ENCODE results near the gene FILIP1.

The FILIP1 gene, protein sequence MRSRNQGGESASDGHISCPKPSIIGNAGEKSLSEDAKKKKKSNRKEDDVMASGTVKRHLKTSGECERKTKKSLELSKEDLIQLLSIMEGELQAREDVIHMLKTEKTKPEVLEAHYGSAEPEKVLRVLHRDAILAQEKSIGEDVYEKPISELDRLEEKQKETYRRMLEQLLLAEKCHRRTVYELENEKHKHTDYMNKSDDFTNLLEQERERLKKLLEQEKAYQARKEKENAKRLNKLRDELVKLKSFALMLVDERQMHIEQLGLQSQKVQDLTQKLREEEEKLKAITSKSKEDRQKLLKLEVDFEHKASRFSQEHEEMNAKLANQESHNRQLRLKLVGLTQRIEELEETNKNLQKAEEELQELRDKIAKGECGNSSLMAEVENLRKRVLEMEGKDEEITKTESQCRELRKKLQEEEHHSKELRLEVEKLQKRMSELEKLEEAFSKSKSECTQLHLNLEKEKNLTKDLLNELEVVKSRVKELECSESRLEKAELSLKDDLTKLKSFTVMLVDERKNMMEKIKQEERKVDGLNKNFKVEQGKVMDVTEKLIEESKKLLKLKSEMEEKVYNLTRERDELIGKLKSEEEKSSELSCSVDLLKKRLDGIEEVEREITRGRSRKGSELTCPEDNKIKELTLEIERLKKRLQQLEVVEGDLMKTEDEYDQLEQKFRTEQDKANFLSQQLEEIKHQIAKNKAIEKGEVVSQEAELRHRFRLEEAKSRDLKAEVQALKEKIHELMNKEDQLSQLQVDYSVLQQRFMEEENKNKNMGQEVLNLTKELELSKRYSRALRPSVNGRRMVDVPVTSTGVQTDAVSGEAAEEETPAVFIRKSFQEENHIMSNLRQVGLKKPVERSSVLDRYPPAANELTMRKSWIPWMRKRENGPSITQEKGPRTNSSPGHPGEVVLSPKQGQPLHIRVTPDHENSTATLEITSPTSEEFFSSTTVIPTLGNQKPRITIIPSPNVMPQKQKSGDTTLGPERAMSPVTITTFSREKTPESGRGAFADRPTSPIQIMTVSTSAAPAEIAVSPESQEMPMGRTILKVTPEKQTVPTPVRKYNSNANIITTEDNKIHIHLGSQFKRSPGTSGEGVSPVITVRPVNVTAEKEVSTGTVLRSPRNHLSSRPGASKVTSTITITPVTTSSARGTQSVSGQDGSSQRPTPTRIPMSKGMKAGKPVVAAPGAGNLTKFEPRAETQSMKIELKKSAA (N-terminal part only)

DNA sequence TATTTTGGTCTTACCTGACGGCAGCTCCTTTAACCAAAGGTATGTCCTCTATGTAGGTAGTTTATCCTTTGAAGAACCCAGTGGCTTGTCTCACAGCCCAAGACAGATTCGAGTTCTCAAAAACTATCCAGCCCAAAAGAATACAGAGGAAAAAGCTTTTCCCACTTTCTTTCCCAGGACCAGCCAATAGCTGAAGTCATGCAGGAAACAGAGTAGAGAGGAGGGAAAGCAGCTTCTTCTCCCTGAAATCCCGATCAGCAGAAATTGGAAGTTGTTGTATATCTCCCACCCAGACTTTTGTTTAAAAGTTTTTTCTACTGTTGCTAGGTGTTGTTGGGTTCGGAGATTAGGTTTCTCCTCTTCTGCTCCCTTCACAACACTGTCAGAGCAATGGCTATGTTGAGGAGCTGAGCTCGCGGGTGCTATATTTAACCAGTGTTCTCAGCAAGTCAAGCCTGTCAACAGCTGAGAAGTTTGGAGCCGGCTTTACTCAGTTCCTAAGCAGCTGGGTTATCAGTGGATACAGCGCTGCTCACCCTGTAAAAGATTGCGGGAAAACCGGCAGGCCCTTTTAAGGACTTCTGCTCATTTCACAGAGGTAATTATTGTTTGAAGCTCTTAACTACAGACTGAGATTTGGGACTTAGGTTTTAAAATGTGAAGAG, at the start of gene FILIP1:
Gene FILIP1, minus strand, starts transcription at position 401 of the 665 bp plus-strand sequence. CDS start 78,828 bp downstream, outside the sequence.
- TF ChIP-seq, protein P1, sequence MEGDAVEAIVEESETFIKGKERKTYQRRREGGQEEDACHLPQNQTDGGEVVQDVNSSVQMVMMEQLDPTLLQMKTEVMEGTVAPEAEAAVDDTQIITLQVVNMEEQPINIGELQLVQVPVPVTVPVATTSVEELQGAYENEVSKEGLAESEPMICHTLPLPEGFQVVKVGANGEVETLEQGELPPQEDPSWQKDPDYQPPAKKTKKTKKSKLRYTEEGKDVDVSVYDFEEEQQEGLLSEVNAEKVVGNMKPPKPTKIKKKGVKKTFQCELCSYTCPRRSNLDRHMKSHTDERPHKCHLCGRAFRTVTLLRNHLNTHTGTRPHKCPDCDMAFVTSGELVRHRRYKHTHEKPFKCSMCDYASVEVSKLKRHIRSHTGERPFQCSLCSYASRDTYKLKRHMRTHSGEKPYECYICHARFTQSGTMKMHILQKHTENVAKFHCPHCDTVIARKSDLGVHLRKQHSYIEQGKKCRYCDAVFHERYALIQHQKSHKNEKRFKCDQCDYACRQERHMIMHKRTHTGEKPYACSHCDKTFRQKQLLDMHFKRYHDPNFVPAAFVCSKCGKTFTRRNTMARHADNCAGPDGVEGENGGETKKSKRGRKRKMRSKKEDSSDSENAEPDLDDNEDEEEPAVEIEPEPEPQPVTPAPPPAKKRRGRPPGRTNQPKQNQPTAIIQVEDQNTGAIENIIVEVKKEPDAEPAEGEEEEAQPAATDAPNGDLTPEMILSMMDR (conservative IDR thresholded peaks at IDR 0.05; ENCODE audit: low read depth, low read length), result no peak
- peak; percentile 78 for DNase-seq (ENCODE audit: low read depth)
- peak within 1 kb of the TSS; percentile 15 for H3K4me3 ChIP-seq (ENCODE audit: low read depth, low read length)

DNA sequence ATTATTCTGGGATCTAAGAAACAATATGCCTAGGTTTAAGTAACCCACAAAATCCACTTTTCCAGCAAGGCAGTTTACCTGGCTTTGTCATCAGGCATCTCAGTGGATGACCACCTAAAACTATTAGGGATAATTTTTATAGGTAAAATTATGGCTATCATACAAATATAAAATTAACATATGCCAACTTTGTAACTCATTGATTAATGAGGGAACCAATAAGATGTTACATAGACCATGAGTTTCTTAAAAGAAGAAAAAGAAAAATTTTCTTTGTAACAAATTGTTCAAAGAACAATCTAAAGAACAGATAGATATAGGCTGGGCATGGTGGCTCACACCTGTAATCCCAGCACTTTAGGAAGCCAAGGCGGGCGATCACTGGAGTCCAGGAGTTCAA, 49.7 kb upstream of the FILIP1 start:
- no peak for DNase-seq (ENCODE audit: low read depth)
- no peak overlapping the region for H3K4me3 ChIP-seq (ENCODE audit: low read depth, low read length)
- TF ChIP-seq, protein P1 (conservative IDR thresholded peaks at IDR 0.05; ENCODE audit: low read depth, low read length), result no peak

DNA sequence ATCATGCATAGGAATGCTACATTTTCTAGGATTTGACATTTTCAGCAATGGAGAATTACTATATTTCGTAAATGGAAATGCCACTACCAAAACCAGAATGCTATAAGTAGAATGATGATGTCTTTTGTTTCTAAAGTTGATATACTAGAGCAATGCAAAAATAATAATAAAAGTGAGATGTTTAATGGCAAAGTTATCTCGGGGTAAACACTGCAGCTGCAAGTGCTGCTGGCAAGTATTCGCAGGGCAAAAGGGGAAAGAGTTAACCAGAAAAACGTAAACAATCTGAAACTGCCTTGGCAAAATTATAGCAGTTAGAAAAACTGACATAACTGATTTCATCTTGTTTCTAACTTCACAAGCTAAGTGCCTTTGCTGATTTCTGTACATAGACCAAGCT, 45.5 kb upstream of the FILIP1 start:
- DNase-seq (ENCODE audit: low read depth), result no peak
- H3K4me3 ChIP-seq (ENCODE audit: low read depth, low read length), result no peak overlapping the region
- TF ChIP-seq, protein P1 (conservative IDR thresholded peaks at IDR 0.05; ENCODE audit: low read depth, low read length), result no peak

DNA sequence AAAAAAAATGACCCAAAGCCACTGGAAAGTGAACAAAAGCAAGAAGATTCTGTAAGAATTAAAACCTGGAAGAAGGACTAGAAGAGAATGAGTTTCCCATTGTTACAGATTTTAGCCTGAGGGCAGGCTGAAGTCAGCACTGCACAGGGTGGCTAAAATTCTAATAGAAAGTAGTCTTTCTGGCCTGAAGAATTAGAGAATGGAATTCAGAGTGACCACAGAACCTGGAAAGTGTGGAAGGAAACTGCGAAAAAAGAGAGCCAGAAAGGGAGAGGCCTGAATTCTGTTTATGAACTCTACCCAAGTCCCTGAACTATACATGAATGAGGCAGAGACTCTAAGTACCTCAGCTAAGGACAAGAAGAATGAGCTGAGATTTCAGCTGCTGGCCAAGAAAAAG, 38.9 kb upstream of the FILIP1 start:
- H3K4me3 ChIP-seq (ENCODE audit: low read depth, low read length), result no peak overlapping the region
- peak; percentile 56 for DNase-seq (ENCODE audit: low read depth)
- TF ChIP-seq, protein P1 (conservative IDR thresholded peaks at IDR 0.05; ENCODE audit: low read depth, low read length), result no peak

DNA sequence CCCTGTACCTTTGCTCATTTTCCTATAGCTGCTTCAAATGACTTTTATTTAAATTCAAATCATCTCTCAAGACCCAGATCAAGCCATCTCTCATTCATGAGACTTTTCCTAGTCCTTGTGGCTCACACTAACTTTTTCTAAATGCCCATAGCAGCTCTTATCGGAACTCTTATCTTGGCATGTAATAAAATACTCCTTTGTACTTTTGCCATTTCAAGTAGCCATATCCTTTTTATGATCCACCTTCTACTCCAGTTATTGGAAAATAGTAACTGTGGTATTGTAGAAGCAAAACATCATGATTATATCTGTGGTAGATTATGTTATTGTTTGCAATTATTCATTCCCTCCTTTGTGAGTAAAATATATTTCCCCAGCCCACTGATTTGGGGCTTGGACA, 37.6 kb upstream of the FILIP1 start:
- H3K4me3 ChIP-seq (ENCODE audit: low read depth, low read length), result no peak overlapping the region
- TF ChIP-seq, protein P1 (conservative IDR thresholded peaks at IDR 0.05; ENCODE audit: low read depth, low read length), result no peak
- DNase-seq (ENCODE audit: low read depth), result no peak

DNA sequence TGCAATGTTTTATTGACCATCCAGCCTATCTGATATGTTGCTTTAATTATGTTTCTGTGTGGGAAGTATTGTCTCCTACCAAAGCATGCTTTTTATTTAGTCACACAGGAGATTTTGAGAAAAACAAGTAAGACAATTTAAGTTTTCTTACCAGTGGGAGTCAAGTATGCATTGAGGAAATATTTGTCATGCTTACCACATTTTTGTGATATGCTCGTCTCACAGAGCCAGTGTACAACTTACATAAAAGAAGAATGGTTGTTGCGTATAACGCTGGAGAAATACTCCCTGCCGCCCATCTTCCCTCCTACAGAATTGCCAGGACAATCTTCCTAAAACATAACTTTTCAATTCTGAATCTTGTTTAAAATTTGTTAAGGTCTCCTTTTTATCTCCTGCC, 37.1 kb upstream of the FILIP1 start:
- TF ChIP-seq, protein P1 (conservative IDR thresholded peaks at IDR 0.05; ENCODE audit: low read depth, low read length), result no peak
- peak; percentile 75 for DNase-seq (ENCODE audit: low read depth)
- no peak overlapping the region for H3K4me3 ChIP-seq (ENCODE audit: low read depth, low read length)
